Measurements from ENCODE around the gene NEAT1. TPM values are rescaled to one million over a fixed set of nuclear protein-coding genes. Genes with fewer than 3 reads are reported as not detected.

Gene NEAT1
- total RNA-seq, 4 donors from 2014 or later = 24.1 to 472 (median 32.8) TPM

DNA sequence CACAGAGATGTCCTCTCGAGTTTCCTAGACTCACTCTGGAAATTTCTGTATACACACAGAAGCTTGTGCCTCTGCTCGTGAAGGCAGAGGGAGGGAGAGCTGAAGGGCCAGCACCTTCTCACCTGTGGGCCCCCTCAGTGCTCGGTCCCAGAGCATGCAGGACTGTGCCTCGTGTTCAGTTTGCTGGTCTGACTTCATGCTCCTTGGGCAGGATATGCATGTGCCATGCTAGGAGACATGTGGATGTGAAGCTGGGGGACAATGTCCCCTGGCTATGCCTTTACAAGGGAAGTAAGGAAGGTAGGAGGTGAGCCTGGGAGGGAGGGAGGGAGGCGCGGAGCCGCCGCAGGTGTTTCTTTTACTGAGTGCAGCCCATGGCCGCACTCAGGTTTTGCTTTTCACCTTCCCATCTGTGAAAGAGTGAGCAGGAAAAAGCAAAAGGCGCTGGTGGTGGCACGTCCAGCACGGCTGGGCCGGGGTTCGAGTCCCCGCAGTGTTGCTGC, 22.6 kb downstream of the NEAT1 start:
- in situ Hi-C loops (cut with MboI; ENCODE audit: low sequenced_read_pairs in 4 of 4) = no loop called here
- TF ChIP-seq POLR2A (IDR thresholded peaks at IDR 0.05) = peak in 1 of 2 donors; percentile 8
- TF ChIP-seq, protein P1, sequence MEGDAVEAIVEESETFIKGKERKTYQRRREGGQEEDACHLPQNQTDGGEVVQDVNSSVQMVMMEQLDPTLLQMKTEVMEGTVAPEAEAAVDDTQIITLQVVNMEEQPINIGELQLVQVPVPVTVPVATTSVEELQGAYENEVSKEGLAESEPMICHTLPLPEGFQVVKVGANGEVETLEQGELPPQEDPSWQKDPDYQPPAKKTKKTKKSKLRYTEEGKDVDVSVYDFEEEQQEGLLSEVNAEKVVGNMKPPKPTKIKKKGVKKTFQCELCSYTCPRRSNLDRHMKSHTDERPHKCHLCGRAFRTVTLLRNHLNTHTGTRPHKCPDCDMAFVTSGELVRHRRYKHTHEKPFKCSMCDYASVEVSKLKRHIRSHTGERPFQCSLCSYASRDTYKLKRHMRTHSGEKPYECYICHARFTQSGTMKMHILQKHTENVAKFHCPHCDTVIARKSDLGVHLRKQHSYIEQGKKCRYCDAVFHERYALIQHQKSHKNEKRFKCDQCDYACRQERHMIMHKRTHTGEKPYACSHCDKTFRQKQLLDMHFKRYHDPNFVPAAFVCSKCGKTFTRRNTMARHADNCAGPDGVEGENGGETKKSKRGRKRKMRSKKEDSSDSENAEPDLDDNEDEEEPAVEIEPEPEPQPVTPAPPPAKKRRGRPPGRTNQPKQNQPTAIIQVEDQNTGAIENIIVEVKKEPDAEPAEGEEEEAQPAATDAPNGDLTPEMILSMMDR (IDR thresholded peaks at IDR 0.05 in 4 of 5, conservative IDR thresholded peaks at IDR 0.05 in 1 of 5) = no peak
- DNase-seq (peak in 1 of 2 donors; percentile 49), ATAC-seq (no peak)
- H3K4me3 ChIP-seq = no peak overlapping the region
- H3K36me3 ChIP-seq = peaks cover 0 to 10% of the 10 kb centered on the region in 2 donors
- peak overlapping the region; percentile 98 to 100 (median 100) for H3K27ac ChIP-seq
- no peaks in the 10 kb centered on the region for H3K9me3 ChIP-seq
- intact Hi-C loops (cut with DNase I; ENCODE audit: low total_unique reads) = no loop called here
- H3K27me3 ChIP-seq = no peaks in the 10 kb centered on the region
- H3K4me1 ChIP-seq = peaks cover 12 to 25% of the 10 kb centered on the region in 2 donors

DNA sequence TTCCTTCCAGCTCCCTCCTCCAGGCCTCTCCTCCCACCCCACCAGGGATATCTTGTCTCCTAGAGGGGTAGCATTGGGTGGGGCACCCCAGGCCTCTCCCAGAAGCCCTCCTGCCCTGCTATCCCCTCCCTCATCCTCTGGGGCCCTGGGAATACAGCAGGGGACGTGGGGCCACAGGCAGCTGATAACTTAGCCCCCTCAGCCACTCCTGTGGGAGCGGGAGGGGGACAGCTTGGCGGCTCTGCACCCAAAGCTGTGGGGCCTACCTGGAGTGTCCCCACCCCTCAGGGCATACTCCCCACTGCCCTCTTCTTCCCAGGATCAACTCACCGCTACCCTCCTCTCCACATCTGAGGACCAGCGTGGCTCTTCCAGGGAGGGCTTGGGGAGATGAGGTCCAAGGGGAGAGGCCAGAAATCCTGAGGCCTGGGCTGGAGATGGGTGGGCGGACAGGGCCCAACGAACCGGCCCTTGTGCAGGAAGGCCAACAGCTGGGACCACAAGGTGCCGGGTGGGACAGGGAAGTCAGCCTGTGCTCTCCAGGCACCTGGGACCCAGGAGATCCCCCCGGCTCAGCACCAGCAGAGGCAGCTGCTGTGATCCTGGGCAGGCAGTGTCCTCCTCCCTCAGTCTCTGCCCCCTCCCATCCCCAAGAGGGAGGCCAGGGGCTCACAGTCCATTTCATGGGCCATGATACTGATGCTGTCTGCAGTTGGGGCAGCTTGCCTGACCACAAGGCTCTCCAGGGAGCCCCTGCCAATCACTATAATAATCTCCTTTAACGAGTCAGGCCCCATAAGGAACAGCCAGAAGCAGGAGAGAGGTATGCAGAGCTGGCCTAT, 23.2 kb downstream of the NEAT1 start:
- Histone ChIP-seq H3K9me3 (no peaks in the 10 kb centered on the region), H3K27ac (peak overlapping the region; percentile 98 to 100 (median 100)), H3K4me1 (peaks cover 11 to 18% of the 10 kb centered on the region in 2 donors), H3K27me3 (no peaks in the 10 kb centered on the region), H3K36me3 (peaks cover 0 to 10% of the 10 kb centered on the region in 2 donors), H3K4me3 (no peak overlapping the region)
- DNase-seq = peak in 1 of 2 donors; percentile 74
- in situ Hi-C loops (cut with MboI; ENCODE audit: low sequenced_read_pairs in 4 of 4) = no loop called here
- TF ChIP-seq, protein P1 (IDR thresholded peaks at IDR 0.05 in 4 of 5, conservative IDR thresholded peaks at IDR 0.05 in 1 of 5) = no peak
- TF ChIP-seq POLR2A (IDR thresholded peaks at IDR 0.05) = peak in 1 of 2 donors; percentile 22
- intact Hi-C loops (cut with DNase I; ENCODE audit: low total_unique reads) = loop anchor here (2.0 kb wide), 1 partner anchor 15 kb away; no protein-coding TSS in a partner anchor
- ATAC-seq = peak; percentile 18 to 24

DNA sequence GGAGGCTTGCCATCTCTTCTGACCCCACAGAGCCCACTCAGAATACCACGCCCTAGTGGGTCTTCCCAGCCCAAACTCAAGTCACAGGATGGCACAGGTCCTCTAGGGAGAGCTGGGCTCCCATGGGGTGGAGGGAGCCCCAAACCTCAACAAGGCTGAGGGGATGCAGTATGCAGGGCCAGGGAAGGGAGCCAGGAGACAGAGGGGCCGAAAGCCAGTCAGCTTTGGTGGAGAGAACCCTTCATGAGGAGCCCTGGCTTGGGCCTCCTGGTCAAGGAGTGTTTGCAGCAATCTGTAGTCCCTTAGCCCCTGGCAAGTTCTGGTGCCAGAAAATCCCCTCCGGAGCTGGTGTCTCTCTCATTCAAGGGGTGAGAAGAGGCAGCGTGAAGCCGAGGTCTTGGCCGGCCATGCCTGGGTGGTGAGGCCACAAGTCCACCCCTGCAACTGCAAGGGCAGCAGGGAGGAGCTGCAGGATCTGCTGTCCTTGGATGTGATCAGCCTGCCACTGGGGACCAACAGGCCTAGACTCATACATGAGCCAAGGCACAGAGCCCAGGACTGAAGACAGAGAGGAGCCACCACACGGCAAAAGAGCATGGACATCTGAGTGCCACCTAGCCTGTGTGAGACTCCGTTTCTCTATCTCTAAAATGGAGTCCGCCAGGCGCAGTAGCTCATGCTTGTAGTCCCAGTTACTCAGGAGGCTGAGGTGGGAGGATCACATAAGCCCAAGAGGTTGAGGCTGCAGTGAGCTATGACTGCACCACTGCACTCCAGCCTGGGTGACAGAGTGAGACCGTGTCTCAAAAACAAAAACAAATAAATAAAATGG, 24.1 kb downstream of the NEAT1 start:
- H3K4me3 ChIP-seq = no peak overlapping the region
- peak in 1 of 2 donors; percentile 83 for DNase-seq

DNA sequence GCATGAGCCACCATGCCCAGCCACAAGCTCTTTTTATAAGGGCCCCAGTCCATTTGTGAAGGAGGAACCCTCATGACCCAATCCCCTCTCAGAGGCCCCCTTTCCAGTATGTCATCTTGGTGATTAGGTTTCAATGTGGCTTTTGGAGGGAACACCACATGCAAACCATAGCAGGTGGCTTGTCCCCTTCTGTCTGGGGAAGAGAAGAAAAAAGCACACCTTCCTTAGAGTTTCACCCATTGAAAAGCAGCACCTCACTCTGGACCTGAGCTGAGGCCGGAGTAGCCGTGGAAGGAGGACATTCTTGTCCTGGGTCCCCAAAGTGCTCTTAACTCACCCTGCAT, 25.4 kb downstream of the NEAT1 start:
- intact Hi-C loops (cut with DNase I; ENCODE audit: low total_unique reads) = no loop called here
- ATAC-seq (peak; percentile 5 to 11), DNase-seq (no peak)
- no peaks in the 10 kb centered on the region for H3K9me3 ChIP-seq
- peak in 1 of 2 donors; percentile 2 for TF ChIP-seq POLR2A (IDR thresholded peaks at IDR 0.05)
- TF ChIP-seq, protein P1 (IDR thresholded peaks at IDR 0.05 in 4 of 5, conservative IDR thresholded peaks at IDR 0.05 in 1 of 5) = no peak
- peak overlapping the region; percentile 98 to 100 (median 100) for H3K27ac ChIP-seq
- no peak overlapping the region for H3K4me3 ChIP-seq
- H3K4me1 ChIP-seq = peaks cover 5 to 6% of the 10 kb centered on the region in 2 donors
- in situ Hi-C loops (cut with MboI; ENCODE audit: low sequenced_read_pairs in 4 of 4) = no loop called here
- no peaks in the 10 kb centered on the region for H3K27me3 ChIP-seq
- H3K36me3 ChIP-seq = peaks cover 0 to 4% of the 10 kb centered on the region in 2 donors

More for the DNA sequence above, 24.1 kb downstream of the NEAT1 start:
- in situ Hi-C loops (cut with MboI; ENCODE audit: low sequenced_read_pairs in 4 of 4) (no loop called here), intact Hi-C loops (cut with DNase I; ENCODE audit: low total_unique reads) (loop anchor here (2.0 kb wide), 1 partner anchor 16 kb away; no protein-coding TSS in a partner anchor)
- Histone ChIP-seq H3K36me3 (peaks cover 0 to 10% of the 10 kb centered on the region in 2 donors), H3K27ac (peak overlapping the region; percentile 98 to 100 (median 100)), H3K4me1 (peaks cover 3 to 15% of the 10 kb centered on the region in 2 donors), H3K9me3 (no peaks in the 10 kb centered on the region), H3K27me3 (no peaks in the 10 kb centered on the region)
- TF ChIP-seq POLR2A (IDR thresholded peaks at IDR 0.05) = no peak
- TF ChIP-seq, protein P1 (IDR thresholded peaks at IDR 0.05 in 4 of 5, conservative IDR thresholded peaks at IDR 0.05 in 1 of 5) = no peak
- peak; percentile 8 to 17 for ATAC-seq

All from gastrocnemius medialis (tissue), 4 donors.